ENCODE results near the gene TP53RK.

- TF ChIP-seq CTCF (IDR thresholded peaks at IDR 0.05; ENCODE audit: low read depth, low read length) (no peak), EZH2phosphoT487 (IDR thresholded peaks at IDR 0.05; ENCODE audit: low read depth) (no peak)
These were observed 20.4 kb upstream of the TP53RK start, which contains the start of gene SLC2A10 for GRCh38 chr20:46709459-46710152.
